ENCODE data around the gene SLC15A1.

DNA sequence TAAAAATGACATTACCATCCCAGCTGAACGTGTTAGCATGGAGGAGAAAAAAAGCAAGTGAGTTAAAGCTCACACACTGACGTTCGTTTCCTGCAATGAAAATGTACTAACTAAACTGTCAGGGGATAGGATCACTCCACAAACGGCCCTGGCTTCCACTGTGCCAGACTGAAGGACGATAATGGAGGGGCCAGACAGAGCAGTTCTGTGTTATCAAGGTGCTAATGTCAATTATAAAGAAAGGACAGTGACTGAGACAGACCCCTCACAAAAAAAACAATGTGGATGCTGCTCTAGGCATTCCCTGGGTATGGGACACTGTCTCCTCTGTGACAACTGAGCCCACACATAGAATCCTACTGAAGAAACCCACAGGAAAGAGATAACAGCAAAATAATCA is 43.7 kb upstream of the SLC15A1 start:
- TF ChIP-seq SRF (IDR thresholded peaks at IDR 0.05; ENCODE audit: low read depth): no peak
- no peak for TF ChIP-seq POLR2A (IDR thresholded peaks at IDR 0.05; ENCODE audit: borderline replicate concordance, extremely low read depth, insufficient read depth, insufficient read length)
- TF ChIP-seq, protein P1, sequence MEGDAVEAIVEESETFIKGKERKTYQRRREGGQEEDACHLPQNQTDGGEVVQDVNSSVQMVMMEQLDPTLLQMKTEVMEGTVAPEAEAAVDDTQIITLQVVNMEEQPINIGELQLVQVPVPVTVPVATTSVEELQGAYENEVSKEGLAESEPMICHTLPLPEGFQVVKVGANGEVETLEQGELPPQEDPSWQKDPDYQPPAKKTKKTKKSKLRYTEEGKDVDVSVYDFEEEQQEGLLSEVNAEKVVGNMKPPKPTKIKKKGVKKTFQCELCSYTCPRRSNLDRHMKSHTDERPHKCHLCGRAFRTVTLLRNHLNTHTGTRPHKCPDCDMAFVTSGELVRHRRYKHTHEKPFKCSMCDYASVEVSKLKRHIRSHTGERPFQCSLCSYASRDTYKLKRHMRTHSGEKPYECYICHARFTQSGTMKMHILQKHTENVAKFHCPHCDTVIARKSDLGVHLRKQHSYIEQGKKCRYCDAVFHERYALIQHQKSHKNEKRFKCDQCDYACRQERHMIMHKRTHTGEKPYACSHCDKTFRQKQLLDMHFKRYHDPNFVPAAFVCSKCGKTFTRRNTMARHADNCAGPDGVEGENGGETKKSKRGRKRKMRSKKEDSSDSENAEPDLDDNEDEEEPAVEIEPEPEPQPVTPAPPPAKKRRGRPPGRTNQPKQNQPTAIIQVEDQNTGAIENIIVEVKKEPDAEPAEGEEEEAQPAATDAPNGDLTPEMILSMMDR (IDR thresholded peaks at IDR 0.05 in 2 of 3, conservative IDR thresholded peaks at IDR 0.05 in 1 of 3; ENCODE audit: borderline replicate concordance in 1 of 3, insufficient read depth in 1 of 3, low read depth in 2 of 3, low read length in 2 of 3): no peak
- TF ChIP-seq, protein P2, sequence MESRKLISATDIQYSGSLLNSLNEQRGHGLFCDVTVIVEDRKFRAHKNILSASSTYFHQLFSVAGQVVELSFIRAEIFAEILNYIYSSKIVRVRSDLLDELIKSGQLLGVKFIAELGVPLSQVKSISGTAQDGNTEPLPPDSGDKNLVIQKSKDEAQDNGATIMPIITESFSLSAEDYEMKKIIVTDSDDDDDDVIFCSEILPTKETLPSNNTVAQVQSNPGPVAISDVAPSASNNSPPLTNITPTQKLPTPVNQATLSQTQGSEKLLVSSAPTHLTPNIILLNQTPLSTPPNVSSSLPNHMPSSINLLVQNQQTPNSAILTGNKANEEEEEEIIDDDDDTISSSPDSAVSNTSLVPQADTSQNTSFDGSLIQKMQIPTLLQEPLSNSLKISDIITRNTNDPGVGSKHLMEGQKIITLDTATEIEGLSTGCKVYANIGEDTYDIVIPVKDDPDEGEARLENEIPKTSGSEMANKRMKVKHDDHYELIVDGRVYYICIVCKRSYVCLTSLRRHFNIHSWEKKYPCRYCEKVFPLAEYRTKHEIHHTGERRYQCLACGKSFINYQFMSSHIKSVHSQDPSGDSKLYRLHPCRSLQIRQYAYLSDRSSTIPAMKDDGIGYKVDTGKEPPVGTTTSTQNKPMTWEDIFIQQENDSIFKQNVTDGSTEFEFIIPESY (IDR thresholded peaks at IDR 0.05; ENCODE audit: extremely low read depth, insufficient replicate concordance, low read length): no peak
- no peak for TF ChIP-seq SIN3A (IDR thresholded peaks at IDR 0.05; ENCODE audit: low read depth)
- TF ChIP-seq, protein P3, sequence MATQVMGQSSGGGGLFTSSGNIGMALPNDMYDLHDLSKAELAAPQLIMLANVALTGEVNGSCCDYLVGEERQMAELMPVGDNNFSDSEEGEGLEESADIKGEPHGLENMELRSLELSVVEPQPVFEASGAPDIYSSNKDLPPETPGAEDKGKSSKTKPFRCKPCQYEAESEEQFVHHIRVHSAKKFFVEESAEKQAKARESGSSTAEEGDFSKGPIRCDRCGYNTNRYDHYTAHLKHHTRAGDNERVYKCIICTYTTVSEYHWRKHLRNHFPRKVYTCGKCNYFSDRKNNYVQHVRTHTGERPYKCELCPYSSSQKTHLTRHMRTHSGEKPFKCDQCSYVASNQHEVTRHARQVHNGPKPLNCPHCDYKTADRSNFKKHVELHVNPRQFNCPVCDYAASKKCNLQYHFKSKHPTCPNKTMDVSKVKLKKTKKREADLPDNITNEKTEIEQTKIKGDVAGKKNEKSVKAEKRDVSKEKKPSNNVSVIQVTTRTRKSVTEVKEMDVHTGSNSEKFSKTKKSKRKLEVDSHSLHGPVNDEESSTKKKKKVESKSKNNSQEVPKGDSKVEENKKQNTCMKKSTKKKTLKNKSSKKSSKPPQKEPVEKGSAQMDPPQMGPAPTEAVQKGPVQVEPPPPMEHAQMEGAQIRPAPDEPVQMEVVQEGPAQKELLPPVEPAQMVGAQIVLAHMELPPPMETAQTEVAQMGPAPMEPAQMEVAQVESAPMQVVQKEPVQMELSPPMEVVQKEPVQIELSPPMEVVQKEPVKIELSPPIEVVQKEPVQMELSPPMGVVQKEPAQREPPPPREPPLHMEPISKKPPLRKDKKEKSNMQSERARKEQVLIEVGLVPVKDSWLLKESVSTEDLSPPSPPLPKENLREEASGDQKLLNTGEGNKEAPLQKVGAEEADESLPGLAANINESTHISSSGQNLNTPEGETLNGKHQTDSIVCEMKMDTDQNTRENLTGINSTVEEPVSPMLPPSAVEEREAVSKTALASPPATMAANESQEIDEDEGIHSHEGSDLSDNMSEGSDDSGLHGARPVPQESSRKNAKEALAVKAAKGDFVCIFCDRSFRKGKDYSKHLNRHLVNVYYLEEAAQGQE (IDR thresholded peaks at IDR 0.05; ENCODE audit: low read depth): no peak

All from HCT116 (cell line).